CD14-positive monocyte (primary cell): ENCODE measurements around the gene PRRT2. TPM values are rescaled to one million over a fixed set of nuclear protein-coding genes. Genes with fewer than 3 reads are reported as not detected.

Source experiments
- DNase-seq, 3 donors: peaks; one replicate each; pipeline ENCODE4 v3.0.0-alpha.2; 2011 to 2022
- H2AFZ ChIP-seq: 2 replicates; pipeline ENCODE4 v1.6.0; 2012; ENCODE audit warnings: mild to moderate bottlenecking, low read depth, low read length, inconsistent platforms; ENCODE audit not compliant: insufficient read depth, poor library complexity, severe bottlenecking
- H3K27ac ChIP-seq, 2 donors: 1 replicate in 1 of 2; 2 replicates in 1 of 2; pipeline ENCODE4 v1.5.1; 2012 to 2013; ENCODE audit warnings: low read length in 2 of 2, control low read depth in 1 of 2, inconsistent platforms in 1 of 2, low read depth in 1 of 2, mild to moderate bottlenecking in 1 of 2
- H3K27me3 ChIP-seq, 2 donors: one replicate each; pipeline versions ENCODE4 v1.6.0 to v1.6.1; 2011 to 2013; ENCODE audit warnings: low read length in 2 of 2; ENCODE audit not compliant: control insufficient read depth in 2 of 2, insufficient read depth in 2 of 2
- H3K36me3 ChIP-seq, 2 donors: replicated peaks in 1 of 2; 1 replicate in 1 of 2; 2 replicates in 1 of 2; pipeline versions ENCODE4 v1.5.1 to v1.6.1; 2012 to 2013; ENCODE audit warnings: low read length in 2 of 2, control low read depth in 1 of 2, inconsistent platforms in 1 of 2, mild to moderate bottlenecking in 1 of 2; ENCODE audit not compliant: insufficient read depth in 2 of 2, control insufficient read depth in 1 of 2
- H3K4me1 ChIP-seq, 2 donors: 1 replicate in 1 of 2; 2 replicates in 1 of 2; pipeline versions ENCODE4 v1.5.1 to v1.6.1; 2012 to 2013; ENCODE audit warnings: low read length in 2 of 2, control low read depth in 1 of 2, inconsistent platforms in 1 of 2, mild to moderate bottlenecking in 1 of 2, moderate library complexity in 1 of 2; ENCODE audit not compliant: insufficient read depth in 2 of 2, control insufficient read depth in 1 of 2
- H3K4me2 ChIP-seq: replicated peaks from 2 replicates; pipeline ENCODE3; 2012; ENCODE audit warnings: low read length, moderate library complexity, mild to moderate bottlenecking; ENCODE audit not compliant: poor library complexity, severe bottlenecking; ENCODE audit errors: extremely low read depth
- H3K4me3 ChIP-seq, 3 experiments: fragments of 200-600 bp in 1 of 3; sonication (generic) in 1 of 3; replicated peaks in 1 of 3; 1 replicate in 2 of 3; 2 replicates in 1 of 3; pipeline ENCODE4 v1.5.1; 2011 to 2013; ENCODE audit warnings: low read length in 3 of 3, mild to moderate bottlenecking in 3 of 3, control low read depth in 2 of 3, low read depth in 2 of 3, inconsistent platforms in 1 of 3, moderate library complexity in 1 of 3
- H3K79me2 ChIP-seq: 2 replicates; pipeline ENCODE4 v1.6.0; 2012; ENCODE audit warnings: mild to moderate bottlenecking, control low read depth, inconsistent platforms, low read length, moderate library complexity; ENCODE audit not compliant: insufficient read depth
- H3K9ac ChIP-seq: 2 replicates; pipeline ENCODE4 v1.6.0; 2017; ENCODE audit warnings: low read length, mild to moderate bottlenecking; ENCODE audit not compliant: insufficient read depth, poor library complexity, severe bottlenecking
- H3K9me3 ChIP-seq, 2 donors: replicated peaks in 1 of 2; 1 replicate in 1 of 2; 2 replicates in 1 of 2; pipeline versions ENCODE4 v1.5.1 to v1.6.1; 2012 to 2013; ENCODE audit warnings: low read length in 2 of 2, control low read depth in 1 of 2; ENCODE audit not compliant: control insufficient read depth in 1 of 2, insufficient read depth in 1 of 2
- H4K20me1 ChIP-seq: 2 replicates; pipeline ENCODE4 v1.6.0; 2012; ENCODE audit warnings: mild to moderate bottlenecking, low read length, control low read depth, moderate library complexity; ENCODE audit not compliant: insufficient read depth
- H3K27ac Mint-ChIP-seq, 7 donors: one replicate each; pipeline ENCODE4 v1.8.0; 2020; ENCODE audit warnings: mild to moderate bottlenecking in 7 of 7, mixed read lengths in 7 of 7, moderate library complexity in 6 of 7, inconsistent platforms in 2 of 7
- H3K27me3 Mint-ChIP-seq, 3 donors: one replicate each; pipeline ENCODE4 v1.8.0; 2021 to 2022; ENCODE audit warnings: low read depth in 3 of 3, mild to moderate bottlenecking in 3 of 3, mixed read lengths in 3 of 3, moderate library complexity in 3 of 3, inconsistent platforms in 1 of 3
- H3K36me3 Mint-ChIP-seq, 2 donors: one replicate each; pipeline ENCODE4 v1.8.0; 2020; ENCODE audit warnings: mixed read lengths in 2 of 2, inconsistent platforms in 1 of 2, mild to moderate bottlenecking in 1 of 2
- H3K4me1 Mint-ChIP-seq: one replicate; pipeline ENCODE4 v1.8.0; 2020; ENCODE audit warnings: mild to moderate bottlenecking, mixed read lengths
- H3K4me3 Mint-ChIP-seq, 2 donors: one replicate each; pipeline ENCODE4 v1.8.0; 2020; ENCODE audit warnings: mild to moderate bottlenecking in 2 of 2, mixed read lengths in 2 of 2, moderate library complexity in 1 of 2
- H3K9me3 Mint-ChIP-seq, 7 donors: one replicate each; pipeline ENCODE4 v1.8.0; 2020 to 2022; ENCODE audit warnings: mixed read lengths in 7 of 7, mild to moderate bottlenecking in 6 of 7, moderate library complexity in 6 of 7, inconsistent platforms in 2 of 7
- WGBS: methylation state at CpG from one replicate; pipeline ENCODE4 v1.1.5; 2013; ENCODE audit warnings: missing lambda C conversion rate; ENCODE audit not compliant: insufficient coverage; 5-methylcytosine and 5-hydroxymethylcytosine counted together
- intact Hi-C, 2 donors: fragments of 100-400 bp; cut with micrococcal nuclease; formaldehyde crosslinking; loops; one replicate each; pipeline versions ENCODE4 v1.15.0 to v1.15.1; 2023
- polyA plus RNA-seq, 3 donors: library from polyadenylated mRNA; depleted of rRNA in 1 of 3; unstranded in 2 of 3; stranded (reverse) in 1 of 3; fragments of 300-500 nt in 2 of 3; fragments of >200 nt in 1 of 3; fragmentation: Illumina TruSeq in 2 of 3; gene quantifications; 1 replicate in 2 of 3; 2 replicates in 1 of 3; pipeline ENCODE4 v1.2.3, GENCODE V29; 2012 to 2021
- TF ChIP-seq, protein P1 (sequence below): fragments of 200-600 bp; IDR thresholded peaks from one replicate; pipeline ENCODE4 v1.8.0; 2022; ENCODE audit warnings: antibody characterized with exemption, mild to moderate bottlenecking

PRRT2 gene
- polyA plus RNA-seq, 3 donors = 0.04 TPM; not detected in 2

DNA sequence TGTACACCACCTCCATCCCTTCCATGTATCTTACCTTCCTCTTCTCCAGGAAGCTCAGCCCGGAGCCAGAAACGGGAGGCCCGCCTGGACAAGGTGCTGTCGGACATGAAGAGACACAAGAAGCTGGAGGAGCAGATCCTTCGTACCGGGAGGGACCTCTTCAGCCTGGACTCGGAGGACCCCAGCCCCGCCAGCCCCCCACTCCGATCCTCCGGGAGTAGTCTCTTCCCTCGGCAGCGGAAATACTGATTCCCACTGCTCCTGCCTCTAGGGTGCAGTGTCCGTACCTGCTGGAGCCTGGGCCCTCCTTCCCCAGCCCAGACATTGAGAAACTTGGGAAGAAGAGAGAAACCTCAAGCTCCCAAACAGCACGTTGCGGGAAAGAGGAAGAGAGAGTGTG is 7.5 kb downstream of the PRRT2 start:
- no peak for DNase-seq
- Histone ChIP-seq H2AFZ (no peak overlapping the region), H3K9me3 (no peaks in the 10 kb centered on the region), H3K4me3 (peak overlapping the region in 1 of 3 experiments; percentile 99), H3K9ac (no peak overlapping the region), H3K4me2 (peak overlapping the region; percentile 13), H3K79me2 (peaks cover 79% of the 10 kb centered on the region), H4K20me1 (peaks cover 65% of the 10 kb centered on the region), H3K4me1 (peaks cover 59 to 74% of the 10 kb centered on the region in 2 donors), H3K27me3 (no peaks in the 10 kb centered on the region), H3K27ac (peak overlapping the region; percentile 11 to 88), H3K36me3 (peaks cover 13 to 21% of the 10 kb centered on the region in 2 donors)
- peaks cover 0 to 4% (median 1%) of the 10 kb centered on the region in 3 donors for H3K27me3 Mint-ChIP-seq
- 79% methylated on average over 9 of the region's 15 CpGs for WGBS
- TF ChIP-seq, protein P1, sequence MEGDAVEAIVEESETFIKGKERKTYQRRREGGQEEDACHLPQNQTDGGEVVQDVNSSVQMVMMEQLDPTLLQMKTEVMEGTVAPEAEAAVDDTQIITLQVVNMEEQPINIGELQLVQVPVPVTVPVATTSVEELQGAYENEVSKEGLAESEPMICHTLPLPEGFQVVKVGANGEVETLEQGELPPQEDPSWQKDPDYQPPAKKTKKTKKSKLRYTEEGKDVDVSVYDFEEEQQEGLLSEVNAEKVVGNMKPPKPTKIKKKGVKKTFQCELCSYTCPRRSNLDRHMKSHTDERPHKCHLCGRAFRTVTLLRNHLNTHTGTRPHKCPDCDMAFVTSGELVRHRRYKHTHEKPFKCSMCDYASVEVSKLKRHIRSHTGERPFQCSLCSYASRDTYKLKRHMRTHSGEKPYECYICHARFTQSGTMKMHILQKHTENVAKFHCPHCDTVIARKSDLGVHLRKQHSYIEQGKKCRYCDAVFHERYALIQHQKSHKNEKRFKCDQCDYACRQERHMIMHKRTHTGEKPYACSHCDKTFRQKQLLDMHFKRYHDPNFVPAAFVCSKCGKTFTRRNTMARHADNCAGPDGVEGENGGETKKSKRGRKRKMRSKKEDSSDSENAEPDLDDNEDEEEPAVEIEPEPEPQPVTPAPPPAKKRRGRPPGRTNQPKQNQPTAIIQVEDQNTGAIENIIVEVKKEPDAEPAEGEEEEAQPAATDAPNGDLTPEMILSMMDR = no peak
- peaks cover 70% of the 10 kb centered on the region for H3K4me1 Mint-ChIP-seq
- H3K36me3 Mint-ChIP-seq = peaks cover 19 to 25% of the 10 kb centered on the region in 2 donors
- peak overlapping the region in 1 of 2 donors; percentile 98 for H3K4me3 Mint-ChIP-seq
- peaks cover 0 to 1% (median 0%) of the 10 kb centered on the region in 7 donors for H3K9me3 Mint-ChIP-seq
- peak overlapping the region; percentile 26 to 91 (median 90) for H3K27ac Mint-ChIP-seq
- intact Hi-C loops = loop anchor here (5.0 to 10.0 kb wide), 3 partner anchors 43 to 175 kb away; partner anchors contain the start of genes CDIPT (in 1 of the 2), HIRIP3 (in 1 of the 2) and INO80E (in 1 of the 2)

GRCh38 chr16:29820271-29820701 is 8.3 kb downstream of the PRRT2 start, which contains the start of gene MVP:
MVP (plus strand) TSS chr16:29820462; CDS start chr16:29830550, 10,088 bp downstream.
- Mint-ChIP-seq H3K27me3 (peaks cover 0 to 1% (median 0%) of the 10 kb centered on the region in 3 donors), H3K36me3 (peaks cover 23 to 31% of the 10 kb centered on the region in 2 donors), H3K27ac (peak within 1 kb of the TSS; percentile 90 to 96 (median 91)), H3K4me1 (peaks cover 68% of the 10 kb centered on the region), H3K9me3 (peaks cover 0 to 1% (median 0%) of the 10 kb centered on the region in 7 donors), H3K4me3 (peak within 1 kb of the TSS; percentile 96 to 98)
- H3K9ac ChIP-seq = peak within 1 kb of the TSS; percentile 66
- intact Hi-C loops = loop anchor here in 1 of 2 donors (5.0 kb wide), 1 partner anchor 42 kb away; the partner anchor contains the start of gene CDIPT
- peak within 1 kb of the TSS; percentile 44 to 88 for H3K27ac ChIP-seq
- peak within 1 kb of the TSS; percentile 71 for H2AFZ ChIP-seq
- TF ChIP-seq, protein P1 = no peak
- H3K79me2 ChIP-seq = peaks cover 87% of the 10 kb centered on the region
- peaks cover 73% of the 10 kb centered on the region for H4K20me1 ChIP-seq
- H3K4me2 ChIP-seq = peak within 1 kb of the TSS; percentile 97
- H3K4me3 ChIP-seq = peak within 1 kb of the TSS; percentile 69 to 99 (median 80)
- peak; percentile 37 to 62 (median 41) for DNase-seq
- H3K4me1 ChIP-seq = peaks cover 52 to 67% of the 10 kb centered on the region in 2 donors
- H3K27me3 ChIP-seq = no peaks in the 10 kb centered on the region
- peaks cover 13 to 25% of the 10 kb centered on the region in 2 donors for H3K36me3 ChIP-seq
- no peaks in the 10 kb centered on the region for H3K9me3 ChIP-seq
- WGBS = 0% methylated on average over 1 of the region's 4 CpGs
